Activated B cell treated with CpG ODN at 0.5 μM for 24 hours (primary cell): Measurements from ENCODE around the gene EFNA3. TPM values are rescaled to one million over a fixed set of nuclear protein-coding genes. Genes with fewer than 3 reads are reported as not detected.

ENCODE experiments used
- ATAC-seq: fragments of 200-7000 bp; cut with Tn5 transposase; one replicate; pipeline ENCODE4 v1.10.0; 2021; ENCODE audit warnings: low read depth, mild to moderate bottlenecking, moderate library complexity
- CTCF ChIA-PET: fragments of 350-600 bp; sonication (Branson Sonifier 250); formaldehyde crosslinking; loops from one replicate; lab custom pipeline; 2021; ENCODE audit warnings: antibody characterized with exemption; lab: Charles Lee
- POLR2A ChIA-PET: fragments of 350-600 bp; sonication (Branson Sonifier 250); formaldehyde crosslinking; loops from one replicate; lab custom pipeline; 2021; ENCODE audit warnings: antibody characterized with exemption; lab: Charles Lee
- DNase-seq: peaks from one replicate; pipeline ENCODE4 v3.0.0; 2022
- H3K27ac Mint-ChIP-seq: one replicate; pipeline ENCODE4 v1.8.0; 2020; ENCODE audit warnings: mixed read lengths
- H3K27me3 Mint-ChIP-seq: one replicate; pipeline ENCODE4 v1.8.0; 2021; ENCODE audit warnings: mixed read lengths
- H3K36me3 Mint-ChIP-seq: one replicate; pipeline ENCODE4 v1.8.0; 2021; ENCODE audit warnings: low read depth, mixed read lengths
- H3K4me1 Mint-ChIP-seq: one replicate; pipeline ENCODE4 v1.8.0; 2021; ENCODE audit warnings: mixed read lengths
- H3K4me3 Mint-ChIP-seq: one replicate; pipeline ENCODE4 v1.8.0; 2020; ENCODE audit warnings: mild to moderate bottlenecking, mixed read lengths
- H3K9me3 Mint-ChIP-seq: one replicate; pipeline ENCODE4 v1.8.0; 2020; ENCODE audit warnings: mixed read lengths
- intact Hi-C: fragments of 100-400 bp; cut with micrococcal nuclease; formaldehyde crosslinking; loops from one replicate; pipeline ENCODE4 v1.15.1; 2024
- total RNA-seq: library from RNA; stranded (reverse); gene quantifications from 2 replicates; pipeline ENCODE4 v1.2.3, GENCODE V29; 2022
- TF ChIP-seq, protein P1 (sequence below): fragments of 200-600 bp; IDR thresholded peaks from one replicate; pipeline ENCODE4 v1.8.0; 2022; ENCODE audit warnings: antibody characterized with exemption, mild to moderate bottlenecking

The EFNA3 gene
- total RNA-seq, 1 donor from 2014 or later = 1.2 TPM

DNA sequence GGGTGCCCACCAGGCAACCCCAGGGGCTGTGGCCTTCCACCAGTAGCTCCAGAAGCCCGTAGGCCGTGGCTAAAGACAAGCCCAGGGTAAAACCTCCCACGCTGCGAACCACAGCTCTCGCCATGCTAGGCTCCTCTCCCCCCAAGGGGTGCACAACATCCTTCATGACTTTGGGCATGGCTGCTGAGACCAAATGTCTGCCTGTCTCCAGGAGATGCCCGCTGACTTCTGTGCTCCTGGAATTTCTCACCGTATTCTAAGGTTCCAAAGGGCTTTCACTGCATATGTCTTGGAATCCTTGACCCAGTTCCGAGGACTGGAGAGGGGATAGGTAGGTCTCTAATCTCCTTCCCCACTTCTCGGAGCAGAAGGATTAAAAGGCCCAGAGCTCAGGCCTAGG, 45.1 kb upstream of the EFNA3 start, which contains the start of the genes DCST1 and DCST2:
Gene DCST1, plus strand, starts transcription at position 301 of the 400 bp plus-strand sequence. CDS start 213 bp downstream, outside the sequence.
Gene DCST2, minus strand, starts transcription at position 258 of the 400 bp plus-strand sequence. Its CDS starts 80 bp downstream, at position 178.
- H3K4me1 Mint-ChIP-seq = no peaks in the 10 kb centered on the region
- no peak within 1 kb of the TSS for H3K27ac Mint-ChIP-seq
- POLR2A ChIA-PET = no interaction called here
- no peaks in the 10 kb centered on the region for H3K9me3 Mint-ChIP-seq
- DNase-seq = no peak
- CTCF ChIA-PET = no interaction called here
- no peak within 1 kb of the TSS for H3K4me3 Mint-ChIP-seq
- no peaks in the 10 kb centered on the region for H3K36me3 Mint-ChIP-seq
- TF ChIP-seq, protein P1, sequence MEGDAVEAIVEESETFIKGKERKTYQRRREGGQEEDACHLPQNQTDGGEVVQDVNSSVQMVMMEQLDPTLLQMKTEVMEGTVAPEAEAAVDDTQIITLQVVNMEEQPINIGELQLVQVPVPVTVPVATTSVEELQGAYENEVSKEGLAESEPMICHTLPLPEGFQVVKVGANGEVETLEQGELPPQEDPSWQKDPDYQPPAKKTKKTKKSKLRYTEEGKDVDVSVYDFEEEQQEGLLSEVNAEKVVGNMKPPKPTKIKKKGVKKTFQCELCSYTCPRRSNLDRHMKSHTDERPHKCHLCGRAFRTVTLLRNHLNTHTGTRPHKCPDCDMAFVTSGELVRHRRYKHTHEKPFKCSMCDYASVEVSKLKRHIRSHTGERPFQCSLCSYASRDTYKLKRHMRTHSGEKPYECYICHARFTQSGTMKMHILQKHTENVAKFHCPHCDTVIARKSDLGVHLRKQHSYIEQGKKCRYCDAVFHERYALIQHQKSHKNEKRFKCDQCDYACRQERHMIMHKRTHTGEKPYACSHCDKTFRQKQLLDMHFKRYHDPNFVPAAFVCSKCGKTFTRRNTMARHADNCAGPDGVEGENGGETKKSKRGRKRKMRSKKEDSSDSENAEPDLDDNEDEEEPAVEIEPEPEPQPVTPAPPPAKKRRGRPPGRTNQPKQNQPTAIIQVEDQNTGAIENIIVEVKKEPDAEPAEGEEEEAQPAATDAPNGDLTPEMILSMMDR = no peak
- intact Hi-C loops = no loop called here
- peaks cover 4% of the 10 kb centered on the region for H3K27me3 Mint-ChIP-seq
- ATAC-seq = no peak

DNA sequence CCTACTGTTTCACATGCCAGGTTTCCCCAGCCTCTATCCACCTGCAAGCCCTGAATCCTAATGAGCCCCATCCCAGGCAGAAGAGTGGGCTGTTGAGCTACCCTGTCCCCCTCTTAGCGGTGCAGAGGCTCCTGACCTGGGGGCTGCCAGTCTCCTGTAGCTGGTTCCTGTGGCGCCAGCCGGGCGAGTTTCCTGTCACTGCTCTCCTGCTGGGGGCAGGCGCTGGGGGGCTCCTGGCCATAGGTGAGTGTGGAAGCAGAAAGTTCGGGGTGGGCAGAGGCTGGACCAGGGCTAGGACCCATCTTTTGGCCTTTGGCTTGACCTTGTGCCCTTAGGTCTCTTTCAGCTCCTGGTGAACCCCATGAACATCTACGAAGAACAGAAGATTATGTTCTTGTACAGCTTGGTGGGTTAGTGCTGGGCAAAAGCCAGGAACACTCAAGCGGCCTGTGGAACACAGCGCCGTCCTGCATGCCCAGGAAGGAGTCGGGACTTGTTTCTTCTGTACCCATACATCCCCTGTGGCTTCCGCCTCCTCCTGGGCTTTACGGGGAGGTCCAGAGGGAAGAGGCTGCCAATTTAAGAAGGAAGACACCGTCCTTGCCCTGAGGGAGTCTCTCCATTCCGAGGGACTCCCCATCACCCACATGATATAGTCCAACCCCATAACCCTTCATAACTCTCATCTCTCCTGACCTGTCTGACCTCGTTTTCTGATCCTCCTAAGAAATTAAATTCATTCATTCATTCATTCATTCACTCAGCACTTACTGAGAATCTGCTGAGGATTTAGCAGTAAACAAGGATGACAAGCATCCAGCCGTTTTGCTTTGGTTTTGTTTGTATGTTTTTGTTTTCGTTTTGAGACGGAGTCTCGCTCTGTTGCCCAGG, 44.1 kb upstream of the EFNA3 start:
- CTCF ChIA-PET = no interaction called here

DNA sequence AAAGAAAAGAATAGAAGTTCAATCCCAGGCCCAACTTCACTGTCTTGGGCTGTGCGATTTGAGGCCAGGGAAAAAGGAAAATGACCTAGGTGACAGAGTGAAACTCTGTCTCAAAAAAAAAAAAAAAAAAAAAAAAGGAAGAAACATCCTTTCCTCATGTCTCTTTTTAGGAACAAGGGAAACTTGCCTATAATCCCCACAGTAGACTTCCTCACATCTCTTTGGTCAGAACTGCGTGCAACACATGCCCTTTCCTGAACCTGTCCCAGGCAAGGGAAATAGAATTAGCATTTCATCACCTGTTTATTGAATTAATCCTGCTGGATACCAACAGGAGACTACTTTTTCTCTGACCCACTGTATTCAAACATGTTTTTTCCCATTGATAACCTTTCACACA, 42.7 kb upstream of the EFNA3 start:
- CTCF ChIA-PET = no interaction called here
- POLR2A ChIA-PET = interaction anchor here (0.7 kb wide), 1 partner anchor 91 kb away, joined by 10 read pairs; no protein-coding TSS in a partner anchor
- Mint-ChIP-seq H3K9me3 (no peaks in the 10 kb centered on the region), H3K27ac (no peak overlapping the region), H3K4me1 (no peaks in the 10 kb centered on the region), H3K4me3 (no peak overlapping the region), H3K27me3 (peaks cover 8% of the 10 kb centered on the region), H3K36me3 (no peaks in the 10 kb centered on the region)
- DNase-seq (no peak), ATAC-seq (no peak)
- intact Hi-C loops = no loop called here
- TF ChIP-seq, protein P1 = no peak

More for the DNA sequence above, 44.1 kb upstream of the EFNA3 start:
- no peak overlapping the region for H3K4me3 Mint-ChIP-seq
- no peak overlapping the region for H3K27ac Mint-ChIP-seq
- TF ChIP-seq, protein P1 = no peak
- ATAC-seq = no peak
- DNase-seq = no peak
- no peaks in the 10 kb centered on the region for H3K36me3 Mint-ChIP-seq
- peaks cover 8% of the 10 kb centered on the region for H3K27me3 Mint-ChIP-seq
- intact Hi-C loops = no loop called here
- POLR2A ChIA-PET = no interaction called here
- no peaks in the 10 kb centered on the region for H3K9me3 Mint-ChIP-seq
- no peaks in the 10 kb centered on the region for H3K4me1 Mint-ChIP-seq

DNA sequence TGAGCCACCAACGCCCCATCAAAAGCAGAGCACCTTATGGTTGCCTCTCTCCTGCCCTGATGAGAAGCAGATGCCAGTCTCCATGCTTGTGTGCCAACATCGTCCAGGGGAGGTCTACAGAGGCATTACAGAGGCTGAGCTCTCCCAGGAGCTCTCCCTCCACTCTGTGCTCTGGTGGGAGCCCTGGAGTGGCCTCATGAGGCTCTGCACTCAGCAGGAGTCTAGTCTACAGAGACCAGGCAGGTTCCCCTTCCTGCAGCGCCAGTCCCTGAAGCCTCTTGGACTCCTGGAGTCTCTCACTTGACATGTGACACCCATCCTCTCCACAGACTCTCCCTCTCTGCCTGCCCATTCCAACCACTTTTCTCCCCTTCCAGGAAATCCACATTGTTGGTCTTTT, 41.6 kb upstream of the EFNA3 start:
- H3K36me3 Mint-ChIP-seq = no peaks in the 10 kb centered on the region
- no peaks in the 10 kb centered on the region for H3K4me1 Mint-ChIP-seq
- H3K27ac Mint-ChIP-seq = no peak overlapping the region
- ATAC-seq (no peak), DNase-seq (no peak)
- TF ChIP-seq, protein P1 = no peak
- ChIA-PET CTCF (no interaction called here), POLR2A (no interaction called here)
- H3K27me3 Mint-ChIP-seq = peaks cover 8% of the 10 kb centered on the region
- intact Hi-C loops = no loop called here
- H3K9me3 Mint-ChIP-seq = no peaks in the 10 kb centered on the region
- H3K4me3 Mint-ChIP-seq = no peak overlapping the region

DNA sequence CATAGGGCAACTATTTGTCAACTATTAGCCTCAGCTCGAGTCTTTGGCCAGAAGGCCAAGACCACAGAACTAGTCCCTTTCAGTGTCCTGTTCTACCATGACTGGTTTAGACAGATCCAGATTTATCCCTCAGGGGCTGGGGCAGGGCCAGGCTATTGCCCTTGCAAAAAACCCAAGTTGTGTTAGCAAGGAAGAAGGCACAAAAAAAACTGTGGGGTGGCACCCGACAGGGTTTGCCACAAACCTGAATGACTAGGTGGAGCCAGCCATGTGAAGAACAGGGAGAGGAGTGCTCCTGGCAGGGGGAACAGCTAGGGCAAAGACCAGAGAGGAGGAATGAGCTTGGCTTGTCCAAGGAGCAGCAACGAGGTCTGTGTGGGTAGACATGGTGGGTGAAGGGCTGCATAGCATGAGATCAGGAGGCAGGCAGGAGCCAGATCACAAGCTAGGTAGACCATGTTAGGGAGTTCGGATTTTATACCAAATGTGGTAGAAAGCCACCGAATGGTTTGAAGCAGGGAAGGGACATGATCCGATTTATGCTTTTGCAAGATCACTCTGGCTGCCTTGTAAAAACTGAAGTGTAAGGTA, 40.7 kb upstream of the EFNA3 start:
- no peak overlapping the region for H3K4me3 Mint-ChIP-seq
- H3K4me1 Mint-ChIP-seq = no peaks in the 10 kb centered on the region
- no peak overlapping the region for H3K27ac Mint-ChIP-seq

More for the DNA sequence above, 40.7 kb upstream of the EFNA3 start:
- intact Hi-C loops = no loop called here
- Mint-ChIP-seq H3K9me3 (no peaks in the 10 kb centered on the region), H3K27me3 (peaks cover 8% of the 10 kb centered on the region), H3K36me3 (no peaks in the 10 kb centered on the region)
- TF ChIP-seq, protein P1 = no peak
- DNase-seq = no peak
- ChIA-PET POLR2A (no interaction called here), CTCF (interaction anchor here (0.8 kb wide), 1 partner anchor 13 kb away, joined by 3 read pairs; the partner anchor contains the start of gene ADAM15)
- ATAC-seq = no peak
